Activated T-helper 1 cell treated with Interleukin-2 at 50 U/mL for 16 hours (primary cell): ENCODE results near the gene KANSL1.
"Not testable (repeated sequence)": the region's sequence is repeated elsewhere in the genome, so short reads cannot be mapped to it uniquely, and the experiment has no call there.

Experiments
- DNase-seq: peaks from one replicate; pipeline ENCODE4 v3.0.0-alpha.2; 2020; ENCODE audit warnings: low read depth

Gene KANSL1

DNA sequence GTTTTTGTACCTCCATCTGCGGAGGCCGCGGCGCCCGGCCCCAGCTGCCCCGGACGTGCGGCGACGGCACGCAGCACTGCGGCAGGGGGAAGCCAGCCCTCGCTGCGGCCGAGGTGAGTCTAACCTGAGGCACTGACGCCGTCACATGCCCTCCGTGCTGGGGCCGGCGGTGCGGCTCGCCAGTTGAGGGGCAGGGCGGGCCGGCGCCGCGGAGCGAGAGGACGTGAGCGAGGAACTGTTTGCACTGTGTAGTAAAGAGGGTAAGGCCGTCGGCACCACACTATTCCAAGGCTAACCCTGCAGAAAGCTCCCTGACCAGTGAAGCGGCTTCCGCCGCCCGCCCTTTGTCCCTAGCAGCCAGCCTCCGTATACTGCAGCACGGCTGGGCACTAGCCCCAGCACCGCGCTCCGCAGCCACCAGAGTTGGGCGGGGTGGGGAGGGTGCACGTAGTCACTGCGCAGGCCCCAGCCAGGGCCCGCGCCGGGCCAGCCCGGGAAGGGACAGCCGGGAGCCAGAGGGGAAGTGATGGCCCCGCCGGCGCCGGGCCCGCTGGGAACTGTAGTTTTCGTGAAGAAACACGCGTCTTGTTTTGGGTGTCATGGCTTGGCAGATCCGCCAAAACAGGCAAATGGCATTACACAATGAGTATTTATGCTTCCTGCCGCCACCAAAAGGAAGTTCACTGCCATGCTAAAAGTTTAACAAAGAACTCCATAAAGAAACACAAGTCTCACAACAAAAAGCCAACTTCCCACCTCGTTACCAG, 580 bp upstream of the KANSL1 start:
- peak; percentile 84 for DNase-seq

DNA sequence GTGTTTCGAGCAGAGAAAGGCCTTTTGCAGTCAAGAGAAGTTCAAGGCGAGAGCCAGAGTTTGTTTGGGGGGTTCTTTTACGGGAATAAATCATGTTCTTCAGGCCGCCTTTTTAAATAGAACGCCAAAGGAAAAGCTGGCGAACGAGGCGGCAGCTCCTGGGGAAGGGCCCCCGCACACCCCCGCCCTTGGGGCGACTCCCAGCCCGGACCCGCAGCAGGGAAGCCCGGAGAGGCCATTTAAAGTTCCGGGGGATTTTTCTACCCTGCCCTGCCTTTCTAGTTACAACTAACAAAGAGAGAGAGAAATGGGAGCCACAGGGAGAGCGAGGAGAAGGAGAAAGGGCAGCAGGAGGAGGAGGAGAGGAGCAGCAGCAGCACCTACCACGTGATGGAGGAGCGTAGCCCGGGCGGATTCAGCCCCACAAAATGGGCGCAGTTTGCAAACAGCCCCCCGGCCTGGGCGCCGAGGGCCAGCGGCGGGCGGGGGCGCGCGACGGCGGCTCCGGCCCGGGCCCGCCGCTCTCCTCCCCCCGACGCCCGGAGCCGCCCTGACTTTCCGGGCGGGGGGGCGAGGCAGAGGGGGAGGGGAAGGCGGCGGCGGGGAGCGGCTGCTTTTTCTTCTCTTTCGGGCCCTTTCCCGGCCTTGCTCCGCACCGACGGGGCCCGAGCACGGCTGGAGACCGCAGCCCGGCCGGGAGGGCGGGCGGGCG, 634 bp downstream of the KANSL1 start:
- DNase-seq = peak; percentile 32

DNA sequence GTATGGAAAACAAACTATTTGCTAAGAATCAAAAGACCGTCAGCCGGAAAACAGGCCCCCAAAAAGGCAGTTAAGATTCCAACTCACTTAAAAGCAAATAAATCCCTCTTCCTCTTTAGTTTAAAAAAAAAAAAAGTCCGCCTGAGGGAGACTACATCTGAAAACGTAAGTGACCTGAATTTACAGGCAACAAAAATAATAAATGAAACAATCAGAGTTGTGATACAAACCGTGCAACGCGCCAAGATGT, 1.1 kb downstream of the KANSL1 start:
- no peak for DNase-seq

DNA sequence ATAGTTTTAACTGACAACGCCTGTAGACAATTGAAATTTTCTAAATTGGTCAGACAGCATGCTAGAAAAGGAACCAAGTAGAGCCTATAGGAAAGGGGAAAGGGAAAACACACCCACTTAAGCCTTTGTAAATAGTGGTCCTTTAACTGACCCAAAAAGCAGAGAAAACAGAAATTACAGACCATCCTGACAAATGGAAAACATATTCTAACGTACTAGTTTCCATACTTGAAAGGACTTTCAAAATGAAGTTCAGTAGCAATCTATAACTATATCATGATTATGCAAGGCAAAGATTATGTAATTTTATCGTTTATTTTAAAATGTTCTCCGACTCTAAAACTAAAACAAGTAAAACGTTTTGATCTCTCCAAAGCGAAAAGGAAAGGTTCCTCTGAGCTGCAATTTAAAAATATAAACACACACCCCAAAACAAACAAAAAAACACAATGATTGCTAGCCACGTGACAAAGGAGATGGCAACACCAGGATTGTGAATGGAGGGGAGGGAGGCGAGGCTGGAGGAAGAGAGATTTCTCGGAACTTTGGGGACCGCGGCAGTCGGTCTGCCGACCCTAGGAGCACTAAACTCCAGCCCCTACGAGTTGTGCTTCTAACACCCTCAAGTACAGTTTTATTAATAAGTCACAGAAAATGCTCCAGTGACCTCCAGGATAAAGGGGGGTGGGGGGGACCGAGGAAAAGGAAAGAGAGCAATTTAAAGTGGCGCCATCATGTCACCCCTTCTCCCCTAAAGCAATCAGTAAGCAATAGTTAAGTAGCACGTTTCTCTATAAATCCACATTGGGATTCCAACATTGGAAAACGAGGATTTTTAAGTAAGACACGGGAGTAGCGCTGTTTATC, 1.7 kb downstream of the KANSL1 start:
- no peak for DNase-seq

DNA sequence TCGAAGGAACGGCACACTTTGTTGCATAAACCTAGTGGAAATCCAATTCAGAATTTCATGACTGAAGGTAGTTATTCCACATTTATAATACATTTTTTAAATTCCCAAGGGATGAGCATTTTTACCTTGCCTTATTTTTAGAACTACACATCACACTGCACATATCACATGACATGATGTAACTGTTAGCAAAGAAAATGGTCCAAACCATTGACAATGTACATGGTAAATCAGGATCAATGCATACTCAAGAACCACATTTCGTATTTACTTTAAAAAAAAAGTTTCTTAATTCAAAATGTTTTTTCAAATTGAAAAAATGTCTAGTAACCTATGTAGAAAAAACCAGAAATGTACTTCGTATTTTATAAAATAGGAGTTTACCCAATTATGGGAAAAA, 2.5 kb downstream of the KANSL1 start:
- no peak for DNase-seq

DNA sequence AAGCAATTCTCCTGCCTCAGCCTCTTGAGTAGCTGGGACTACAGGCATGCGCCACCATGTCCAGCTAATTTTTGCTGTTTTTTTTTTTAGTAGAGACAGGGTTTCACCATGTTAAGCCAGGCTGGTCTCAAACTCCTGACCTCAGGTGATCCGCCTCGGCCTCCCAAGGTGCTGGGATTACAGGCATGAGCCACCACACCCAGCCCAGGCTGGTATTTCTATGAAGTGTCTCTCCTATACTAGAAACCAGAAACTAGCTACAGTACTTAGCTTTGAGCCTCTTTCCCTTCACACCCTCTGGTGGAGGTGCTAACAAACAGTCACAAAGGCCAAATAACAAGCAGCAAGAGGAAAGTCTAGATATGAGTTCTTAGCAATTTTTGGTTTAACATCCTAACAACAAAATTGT, 6.4 kb downstream of the KANSL1 start:
- DNase-seq = not testable (repeated sequence)

DNA sequence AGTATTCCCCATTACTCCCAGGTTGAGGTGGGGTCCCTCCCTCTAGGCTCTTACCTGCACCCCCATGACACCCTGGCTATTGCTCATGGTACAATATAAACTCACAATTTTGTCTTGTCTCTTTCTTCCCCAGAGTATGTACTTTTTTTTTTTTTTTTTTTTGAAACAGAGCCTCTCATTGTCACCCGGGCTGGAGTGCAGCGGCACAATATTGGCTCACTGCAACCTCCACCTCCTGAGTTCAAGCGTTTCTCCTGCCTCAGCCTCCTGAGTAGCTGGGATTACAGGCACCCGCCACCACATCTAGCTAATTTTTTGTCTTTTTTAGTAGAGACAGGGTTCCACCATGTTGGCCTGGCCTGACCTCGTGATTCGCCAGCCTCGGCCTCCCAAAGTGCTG, 8.5 kb downstream of the KANSL1 start:
- no peak for DNase-seq

DNA sequence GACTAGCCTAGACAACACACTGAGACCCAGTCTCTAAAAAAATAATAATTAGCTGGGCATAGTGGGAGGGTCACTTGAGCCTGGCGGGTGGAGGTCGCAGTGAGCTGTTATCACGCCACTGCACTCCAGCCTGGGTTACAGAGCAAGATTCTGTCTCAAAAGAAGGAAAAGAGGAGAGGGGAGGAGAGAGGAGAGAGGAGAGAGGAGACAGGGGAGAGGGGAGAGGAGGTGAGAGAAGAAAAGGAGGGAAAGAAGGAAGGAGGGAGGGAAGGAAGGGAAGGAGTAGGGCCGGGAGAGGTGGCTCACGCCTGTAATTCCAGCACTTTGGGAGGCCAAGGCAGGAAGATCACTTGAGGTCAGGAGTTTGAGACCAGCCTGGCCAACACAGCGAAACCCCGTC, 9.8 kb downstream of the KANSL1 start:
- DNase-seq = not testable (repeated sequence)

DNA sequence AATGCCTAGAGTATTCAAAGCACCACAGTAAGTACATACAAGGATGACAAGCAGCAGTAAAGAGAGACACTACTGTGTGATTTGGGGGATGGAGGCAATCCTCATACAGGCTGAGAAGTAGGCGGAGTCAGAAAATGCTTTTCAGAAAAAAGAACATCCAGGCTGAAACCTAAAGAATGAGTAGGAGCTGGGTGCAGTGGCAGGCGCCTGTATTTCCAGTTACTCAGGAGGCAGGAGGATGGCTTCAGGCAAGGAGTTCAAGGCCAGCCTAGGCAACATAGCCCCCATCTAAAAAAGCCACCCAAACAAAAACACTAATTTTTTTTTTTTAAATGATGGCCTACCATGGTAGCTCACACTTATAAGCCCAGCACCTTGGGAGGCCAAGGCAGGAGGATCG, 10.3 kb downstream of the KANSL1 start:
- no peak for DNase-seq

DNA sequence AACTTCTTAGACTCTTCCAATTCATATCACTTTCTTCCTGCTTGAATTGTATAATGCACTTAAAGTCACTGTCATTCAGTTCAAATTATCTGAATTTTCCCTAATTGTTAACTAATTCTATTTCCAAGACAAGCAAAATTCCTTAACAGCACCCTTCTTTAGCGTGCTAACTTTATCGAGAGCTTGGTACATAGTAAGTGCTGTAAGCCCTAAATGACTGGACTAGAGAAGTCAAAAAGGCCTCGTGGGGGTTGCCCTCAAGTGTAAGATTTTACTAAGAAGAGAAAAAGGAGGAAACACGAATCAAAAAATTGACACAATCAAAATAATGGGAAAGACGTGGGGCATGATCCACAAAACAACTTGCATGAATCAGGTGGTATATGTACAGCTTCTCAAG, 11.3 kb downstream of the KANSL1 start:
- no peak for DNase-seq

DNA sequence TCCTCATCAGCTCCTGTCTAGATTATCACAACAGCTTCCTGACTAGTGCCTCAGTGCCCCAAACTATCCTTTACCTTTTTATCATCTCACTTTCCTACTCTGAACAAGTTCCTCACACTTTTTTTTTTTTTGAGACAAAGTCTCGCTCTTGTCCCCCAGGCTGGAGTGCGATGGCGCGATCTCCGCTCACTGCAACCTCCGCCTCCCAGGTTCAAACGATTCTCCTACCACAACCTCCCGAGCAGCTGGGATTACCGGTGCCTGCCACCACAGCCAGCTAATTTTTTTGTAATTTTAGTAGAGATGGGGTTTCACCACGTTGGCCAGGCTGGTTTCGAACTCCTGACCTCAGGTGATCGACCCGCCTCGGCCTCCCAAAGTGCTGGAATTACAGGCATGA, 11.9 kb downstream of the KANSL1 start:
- not testable (repeated sequence) for DNase-seq

DNA sequence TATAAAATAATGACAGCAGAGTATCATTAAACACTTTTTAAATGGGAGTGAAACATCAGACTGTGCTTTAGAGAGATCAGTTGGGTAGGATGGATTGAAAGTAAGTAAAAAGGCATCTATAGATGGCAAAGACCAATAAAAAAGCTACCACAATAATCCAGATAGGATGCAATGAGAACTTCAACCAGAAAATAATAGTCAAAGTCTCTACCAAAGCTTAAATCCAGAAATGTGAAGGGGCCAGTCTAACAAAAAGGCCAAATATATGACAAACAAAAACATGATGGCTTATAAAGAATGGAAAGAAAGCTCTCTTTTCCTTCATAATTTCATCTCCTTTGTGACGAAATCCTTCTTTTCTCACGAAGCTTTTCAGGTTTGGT, 12.3 kb downstream of the KANSL1 start:
- DNase-seq = no peak

DNA sequence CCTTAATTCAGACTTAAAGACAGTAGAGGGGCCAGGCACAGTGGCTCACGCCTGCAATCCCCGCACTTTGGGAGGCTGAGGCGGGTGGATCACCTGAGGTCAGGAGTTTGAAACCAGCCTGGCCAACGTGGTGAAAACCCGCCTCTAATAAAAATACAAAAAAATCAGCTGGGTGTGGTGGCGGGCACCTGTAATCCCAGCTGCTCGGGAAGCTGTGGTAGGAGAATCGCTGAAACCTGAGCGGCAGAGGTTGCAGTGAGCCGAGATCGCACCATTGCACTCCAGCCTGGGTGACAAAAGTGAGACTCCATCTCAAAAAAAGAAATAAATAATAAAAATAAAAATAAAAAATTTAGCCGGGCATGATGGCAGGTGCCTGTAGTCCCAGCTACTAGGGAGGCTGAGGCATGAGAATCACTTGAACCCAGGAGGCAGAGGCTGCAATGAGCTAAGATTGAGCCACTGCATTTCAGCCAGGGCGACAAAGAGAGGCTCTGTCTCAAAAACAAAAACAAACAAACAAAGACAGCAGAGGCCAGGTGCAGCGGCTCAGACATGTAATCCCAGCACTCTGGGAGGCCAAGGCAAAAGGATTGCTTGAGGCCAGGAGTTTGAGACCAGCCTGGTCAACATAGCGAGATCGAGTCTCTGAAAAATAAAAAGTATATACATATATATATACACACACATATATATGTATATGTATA, 12.9 kb downstream of the KANSL1 start:
- DNase-seq = not testable (repeated sequence)

DNA sequence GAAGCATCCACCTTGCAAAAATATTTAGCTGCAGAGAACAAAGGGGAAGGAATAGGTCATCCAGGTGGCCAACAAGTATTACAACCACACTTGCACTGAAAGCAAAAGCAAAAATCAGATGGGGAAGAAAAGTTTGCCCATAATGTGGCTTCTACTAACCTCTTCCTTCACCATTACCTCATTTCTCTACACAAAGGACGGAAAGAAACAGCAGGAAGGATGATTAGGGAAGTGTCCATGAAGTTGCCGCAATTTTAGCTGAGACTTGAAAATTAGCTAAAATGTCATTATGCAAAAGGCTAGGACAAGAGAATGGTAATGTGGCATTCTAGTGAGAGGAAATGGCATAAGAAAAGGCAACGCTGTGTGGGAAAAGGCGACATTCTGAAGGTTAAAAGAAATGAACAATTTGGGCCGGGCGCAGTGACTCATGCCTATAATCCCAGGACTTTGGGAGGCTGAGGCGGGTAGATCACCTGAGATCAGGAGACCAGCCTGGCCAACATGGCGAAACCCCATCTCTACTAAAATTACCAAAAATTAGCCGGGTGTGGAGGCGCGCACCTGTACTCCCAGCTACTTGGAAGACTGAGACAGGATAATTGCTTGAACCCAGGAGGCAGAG, 13.7 kb downstream of the KANSL1 start:
- DNase-seq = no peak

DNA sequence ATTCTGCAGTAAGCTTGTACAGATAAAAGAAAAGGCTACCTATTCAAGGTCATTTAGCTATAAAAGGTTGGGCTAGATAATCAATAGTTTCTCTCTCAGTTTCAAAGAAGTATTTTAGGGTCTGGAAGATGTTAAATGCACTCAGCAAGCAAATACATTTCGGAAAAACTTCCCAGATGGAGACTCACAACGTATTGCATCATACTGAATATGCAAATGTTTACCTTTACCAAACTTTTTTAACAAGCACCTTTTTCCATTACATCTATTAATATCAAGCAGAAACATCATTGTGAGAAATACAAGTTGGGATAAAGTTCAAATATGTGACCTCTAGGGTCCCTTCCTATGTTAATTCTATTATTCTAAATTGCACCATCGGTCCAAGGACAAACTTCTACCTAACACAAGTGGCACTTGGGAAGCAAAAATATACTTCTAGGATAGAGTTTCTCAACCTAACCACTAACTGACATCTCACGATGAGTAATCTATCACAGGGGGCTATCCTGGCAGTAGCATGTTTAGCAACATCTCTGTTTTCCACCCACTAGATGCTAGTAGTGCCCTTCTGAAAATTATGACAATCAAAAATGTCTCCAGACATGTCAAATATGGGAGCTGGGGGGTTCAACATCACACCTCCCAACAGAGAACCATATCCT, 14.5 kb downstream of the KANSL1 start:
- no peak for DNase-seq

DNA sequence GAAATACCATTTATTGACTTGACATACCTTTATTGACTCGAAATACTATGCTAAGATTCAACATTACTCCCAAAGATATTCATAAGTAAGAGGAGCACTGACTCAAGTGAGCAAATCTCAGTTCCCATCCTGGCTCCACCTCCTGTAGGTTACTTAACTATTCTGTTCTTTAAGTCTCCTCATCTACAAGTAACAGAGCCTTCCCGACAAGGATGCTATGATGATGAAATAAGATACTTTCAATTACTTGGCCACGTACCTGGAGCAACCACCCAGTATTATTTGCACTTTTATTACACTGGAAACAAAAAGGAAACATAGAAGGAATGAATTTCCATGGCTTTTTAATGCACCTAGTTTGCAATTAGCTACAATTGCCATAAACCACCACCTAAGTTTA, 16.3 kb downstream of the KANSL1 start:
- no peak for DNase-seq

DNA sequence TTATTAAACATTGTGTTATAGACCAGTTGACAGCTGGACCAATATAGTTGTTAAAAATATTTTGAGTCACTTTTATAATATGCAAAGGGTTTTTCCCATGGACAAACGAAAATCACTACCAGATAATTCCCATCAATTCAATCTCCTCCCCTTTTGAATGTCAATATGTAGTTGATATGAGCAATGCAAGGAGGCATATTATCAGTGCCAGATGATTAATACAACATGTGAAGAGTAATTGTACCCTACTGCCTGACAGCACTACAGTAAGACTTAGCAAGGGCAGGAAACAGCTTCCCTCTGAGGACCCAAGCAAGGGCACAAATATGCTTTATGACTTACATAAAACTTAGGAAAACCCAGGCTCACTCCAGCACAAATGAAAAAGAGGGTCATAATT, 17.3 kb downstream of the KANSL1 start:
- no peak for DNase-seq

DNA sequence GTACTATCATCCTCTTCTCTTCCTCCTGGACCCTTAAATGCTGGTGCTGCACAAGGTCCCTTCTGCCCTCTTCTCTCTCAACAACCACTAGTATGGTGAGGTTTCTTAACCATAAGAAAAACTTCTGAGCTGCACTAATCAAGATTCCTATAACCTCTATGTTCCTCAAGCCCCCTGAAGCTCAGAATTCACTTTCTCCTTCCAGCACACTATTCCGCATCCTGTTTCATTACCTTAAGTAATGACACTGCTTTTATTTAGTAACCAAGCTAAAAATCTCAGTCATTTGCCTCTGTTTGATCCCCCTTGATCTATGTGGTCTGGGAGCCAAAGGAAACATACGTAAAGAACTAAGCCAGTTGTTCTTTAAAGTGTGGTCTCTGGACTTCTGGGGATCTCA, 20.1 kb downstream of the KANSL1 start:
- no peak for DNase-seq

DNA sequence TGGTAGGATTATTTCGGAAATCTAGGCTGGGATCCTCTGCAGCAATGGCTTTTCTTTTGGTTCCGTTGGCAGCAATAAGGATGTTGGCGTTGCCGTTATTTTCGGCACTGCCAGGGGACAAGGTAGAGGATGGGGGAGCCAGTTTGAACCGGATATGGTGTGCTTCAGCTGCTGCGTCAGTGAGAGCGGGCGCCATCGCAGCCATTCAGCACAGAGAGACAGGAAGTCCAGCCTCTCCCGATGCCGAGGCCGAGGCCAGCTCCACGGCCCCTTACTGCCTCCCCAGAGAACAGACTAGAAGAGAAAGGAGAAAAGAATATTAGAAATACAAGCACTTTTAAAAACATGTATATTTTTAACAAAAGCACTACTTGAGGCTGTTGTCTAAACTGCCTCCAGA, 21.3 kb downstream of the KANSL1 start:
- DNase-seq = no peak

DNA sequence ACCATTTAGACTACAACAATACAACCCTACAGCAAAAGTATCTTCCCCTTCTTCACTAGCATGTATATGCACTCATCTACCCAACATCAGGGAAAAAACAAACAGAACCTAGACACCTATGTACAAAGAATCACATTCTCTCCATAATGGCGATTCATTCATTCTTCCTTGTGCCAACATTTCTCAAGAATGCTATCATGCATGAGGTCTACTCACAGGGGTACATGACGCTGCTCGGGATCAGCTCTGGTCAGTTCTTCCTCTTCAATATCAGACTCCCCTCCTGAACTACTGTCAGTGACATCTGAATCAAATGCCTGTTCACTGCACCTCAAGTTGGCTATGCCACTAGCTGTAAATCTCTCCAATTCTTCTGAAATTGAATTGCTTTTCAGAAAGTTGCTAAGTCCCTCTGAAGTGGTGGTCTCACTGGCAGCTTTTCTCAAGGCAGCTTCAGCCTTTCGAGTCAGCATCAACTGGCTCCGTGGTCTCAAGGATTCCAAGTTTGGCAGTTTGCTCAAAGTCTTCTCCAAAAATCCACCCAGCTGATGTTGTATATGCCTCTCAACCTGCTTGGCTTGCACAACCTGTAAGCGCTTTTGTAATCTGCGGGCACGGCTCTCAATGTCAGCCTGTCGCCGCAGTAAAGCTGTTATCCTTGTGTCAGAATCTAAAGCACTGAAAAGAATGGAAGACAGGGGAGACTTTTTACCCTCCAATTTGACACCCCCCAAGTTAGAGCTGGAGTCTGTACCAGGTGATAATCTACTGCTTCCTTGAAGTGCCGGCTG, 22.4 kb downstream of the KANSL1 start:
- DNase-seq = no peak
